B cell (primary cell): Measurements from ENCODE around the gene PALM2AKAP2. TPM values are rescaled to one million over a fixed set of nuclear protein-coding genes. Genes with fewer than 3 reads are reported as not detected.

ENCODE experiments used
- ATAC-seq: fragments of 200-7000 bp; cut with Tn5 transposase; one replicate; pipeline ENCODE4 v1.10.0; 2021; ENCODE audit warnings: low read depth, mild to moderate bottlenecking, moderate number of reproducible peaks, moderate library complexity
- CTCF ChIA-PET: fragments of 350-600 bp; sonication (Branson Sonifier 250); formaldehyde crosslinking; loops from one replicate; lab custom pipeline; 2021; ENCODE audit warnings: antibody characterized with exemption, inconsistent platforms; lab: Charles Lee
- POLR2A ChIA-PET: fragments of 350-600 bp; sonication (Branson Sonifier 250); formaldehyde crosslinking; loops from one replicate; lab custom pipeline; 2021; ENCODE audit warnings: antibody characterized with exemption; lab: Charles Lee
- DNase-seq: peaks from one replicate; pipeline ENCODE4 v3.0.0; 2013
- H2AFZ ChIP-seq: 2 replicates; pipeline ENCODE4 v1.6.1; 2012; ENCODE audit warnings: mild to moderate bottlenecking, low read depth, low read length; ENCODE audit not compliant: insufficient read depth, poor library complexity, severe bottlenecking
- H3K27ac ChIP-seq, 2 donors: 1 replicate in 1 of 2; 2 replicates in 1 of 2; pipeline ENCODE4 v1.5.1; 2012 to 2013; ENCODE audit warnings: low read length in 2 of 2, mild to moderate bottlenecking in 2 of 2, moderate library complexity in 1 of 2
- H3K27me3 ChIP-seq, 4 experiments: fragments of 200-600 bp in 1 of 4; sonication (generic) in 1 of 4; replicated peaks in 1 of 4; 1 replicate in 2 of 4; 2 replicates in 2 of 4; pipeline versions ENCODE4 v1.6.1 to v1.7.0; 2013 to 2016; ENCODE audit warnings: low read length in 3 of 4, mild to moderate bottlenecking in 2 of 4, mixed read lengths in 1 of 4, moderate library complexity in 1 of 4; ENCODE audit not compliant: insufficient read depth in 4 of 4, control insufficient read depth in 3 of 4; ENCODE audit errors: control extremely low read depth in 1 of 4
- H3K36me3 ChIP-seq, 2 experiments: replicated peaks in 1 of 2; 1 replicate in 1 of 2; 2 replicates in 1 of 2; pipeline versions ENCODE4 v1.6.1 to v1.7.1; 2013; ENCODE audit warnings: low read length in 1 of 2; ENCODE audit not compliant: insufficient read depth in 2 of 2, control insufficient read depth in 1 of 2; ENCODE audit errors: control extremely low read depth in 1 of 2, extremely low read depth in 1 of 2
- H3K4me1 ChIP-seq, 2 donors: fragments of 200-600 bp in 1 of 2; sonication (generic) in 1 of 2; 1 replicate in 1 of 2; 2 replicates in 1 of 2; pipeline versions ENCODE4 v1.5.1 to v1.6.1; 2013 to 2017; ENCODE audit warnings: low read length in 2 of 2; ENCODE audit not compliant: control insufficient read depth in 2 of 2, insufficient read depth in 2 of 2
- H3K4me2 ChIP-seq: replicated peaks from 2 replicates; pipeline ENCODE3; 2012; ENCODE audit warnings: mild to moderate bottlenecking, low read depth, low read length; ENCODE audit not compliant: poor library complexity, severe bottlenecking
- H3K4me3 ChIP-seq, 5 experiments: fragments of 200-600 bp in 1 of 5; sonication (generic) in 1 of 5; 1 replicate in 3 of 5; 2 replicates in 2 of 5; pipeline versions ENCODE4 v1.5.1 to v1.7.0; 2011 to 2016; ENCODE audit warnings: low read length in 4 of 5, mild to moderate bottlenecking in 4 of 5, low read depth in 2 of 5, control low read depth in 1 of 5, moderate library complexity in 1 of 5; ENCODE audit not compliant: insufficient read depth in 1 of 5; ENCODE audit errors: control extremely low read depth in 1 of 5, extremely low read depth in 1 of 5
- H3K79me2 ChIP-seq: fragments of 200-600 bp; sonication (generic); one replicate; pipeline ENCODE4 v1.6.0; 2016; ENCODE audit warnings: low read length; ENCODE audit not compliant: control insufficient read depth, insufficient read depth
- H3K9ac ChIP-seq: fragments of 200-600 bp; sonication (generic); 2 replicates; pipeline ENCODE4 v1.6.1; 2017; ENCODE audit warnings: mild to moderate bottlenecking, low read length, moderate library complexity
- H3K9me3 ChIP-seq, 3 donors: one replicate each; pipeline versions ENCODE4 v1.6.1 to v1.7.1; 2013; ENCODE audit warnings: low read length in 2 of 3; ENCODE audit not compliant: control insufficient read depth in 2 of 3, insufficient read depth in 1 of 3; ENCODE audit errors: control extremely low read depth in 1 of 3
- H4K20me1 ChIP-seq: 2 replicates; pipeline ENCODE4 v1.6.0; 2012; ENCODE audit warnings: mild to moderate bottlenecking, low read length; ENCODE audit not compliant: insufficient read depth, control insufficient read depth, poor library complexity, severe bottlenecking
- H3K27ac Mint-ChIP-seq: one replicate; pipeline ENCODE4 v1.8.0; 2021; ENCODE audit warnings: mixed read lengths
- H3K27me3 Mint-ChIP-seq: one replicate; pipeline ENCODE4 v1.8.0; 2021; ENCODE audit warnings: mixed read lengths
- H3K4me1 Mint-ChIP-seq: one replicate; pipeline ENCODE4 v1.8.0; 2021; ENCODE audit warnings: mixed read lengths
- H3K4me3 Mint-ChIP-seq: one replicate; pipeline ENCODE4 v1.8.0; 2021; ENCODE audit warnings: mixed read lengths
- H3K9me3 Mint-ChIP-seq: one replicate; pipeline ENCODE4 v1.8.0; 2022; ENCODE audit warnings: mixed read lengths; ENCODE audit not compliant: insufficient read depth
- CTCF ChIP-seq: fragments of 200-600 bp; IDR thresholded peaks from one replicate; pipeline ENCODE4 v1.8.0; 2022; ENCODE audit warnings: antibody characterized with exemption, mild to moderate bottlenecking
- EZH2 ChIP-seq: IDR thresholded peaks from 2 replicates; pipeline ENCODE4 v1.6.1; 2012; ENCODE audit warnings: borderline replicate concordance, low read depth, mild to moderate bottlenecking, moderate library complexity, low read length; ENCODE audit not compliant: insufficient read depth, poor library complexity, severe bottlenecking
- WGBS: methylation state at CpG from one replicate; pipeline ENCODE4 v1.1.5; 2013; ENCODE audit warnings: missing lambda C conversion rate; ENCODE audit not compliant: insufficient coverage; 5-methylcytosine and 5-hydroxymethylcytosine counted together
- intact Hi-C: fragments of 100-400 bp; cut with micrococcal nuclease; formaldehyde crosslinking; loops from one replicate; pipeline ENCODE4 v1.10.0; 2022
- polyA plus RNA-seq: library from polyadenylated mRNA; depleted of rRNA; stranded (reverse); fragments of >200 nt; gene quantifications from 2 replicates; pipeline ENCODE4 v1.2.3, GENCODE V29; 2012
- total RNA-seq, 2 donors: library from RNA; stranded (reverse); fragments of 120-200 nt in 1 of 2; gene quantifications; 1 replicate in 1 of 2; 2 replicates in 1 of 2; pipeline versions ENCODE4 v1.2.3 to v1.2.4, GENCODE V29; 2013 to 2022

Gene PALM2AKAP2
- total and polyA plus RNA-seq, 2 donors (not counting 1 experiment from before 2014, with no cell fraction given): not detected

GRCh38 chr9:109811876-109812275 lies 31.9 kb downstream of the PALM2AKAP2 start:
- Histone ChIP-seq H4K20me1 (no peaks in the 10 kb centered on the region), H3K4me3 (no peak overlapping the region), H2AFZ (no peak overlapping the region), H3K27ac (no peak overlapping the region), H3K9me3 (peaks cover 0 to 9% (median 0%) of the 10 kb centered on the region in 3 donors), H3K79me2 (no peaks in the 10 kb centered on the region), H3K4me1 (no peaks in the 10 kb centered on the region), H3K27me3 (peaks cover 0 to 16% (median 0%) of the 10 kb centered on the region in 4 experiments), H3K4me2 (no peak overlapping the region), H3K9ac (no peak overlapping the region), H3K36me3 (no peaks in the 10 kb centered on the region)
- Mint-ChIP-seq H3K27me3 (peaks cover 16% of the 10 kb centered on the region), H3K9me3 (peaks cover 7% of the 10 kb centered on the region), H3K4me1 (no peaks in the 10 kb centered on the region), H3K27ac (no peak overlapping the region), H3K4me3 (no peak overlapping the region)
- TF ChIP-seq EZH2 (no peak), CTCF (no peak)
- ChIA-PET CTCF (interaction anchor here (1.1 kb wide), 1 partner anchor 11 kb away, joined by 3 read pairs; no protein-coding TSS in a partner anchor), POLR2A (no interaction called here)
- 56% methylated on average over 1 of the region's 1 CpG for WGBS
- ATAC-seq (no peak), DNase-seq (no peak)
- intact Hi-C loops: no loop called here

GRCh38 chr9:109812331-109812730 lies 32.3 kb downstream of the PALM2AKAP2 start:
- Histone ChIP-seq H4K20me1 (no peaks in the 10 kb centered on the region), H3K9me3 (peaks cover 0 to 9% (median 0%) of the 10 kb centered on the region in 3 donors), H3K79me2 (no peaks in the 10 kb centered on the region), H3K9ac (no peak overlapping the region), H3K4me1 (no peaks in the 10 kb centered on the region), H3K27me3 (peaks cover 0 to 16% (median 0%) of the 10 kb centered on the region in 4 experiments), H3K4me3 (no peak overlapping the region), H3K27ac (no peak overlapping the region), H2AFZ (no peak overlapping the region), H3K4me2 (no peak overlapping the region), H3K36me3 (no peaks in the 10 kb centered on the region)
- ChIA-PET CTCF (interaction anchor here (1.1 kb wide), 1 partner anchor 10 kb away, joined by 3 read pairs; no protein-coding TSS in a partner anchor), POLR2A (no interaction called here)
- Mint-ChIP-seq H3K27ac (no peak overlapping the region), H3K4me1 (no peaks in the 10 kb centered on the region), H3K4me3 (no peak overlapping the region), H3K27me3 (peaks cover 15% of the 10 kb centered on the region), H3K9me3 (peaks cover 7% of the 10 kb centered on the region)
- intact Hi-C loops: no loop called here
- no peak for DNase-seq
- ATAC-seq: no peak
- no peak for TF ChIP-seq CTCF
- TF ChIP-seq EZH2: no peak
- WGBS: 81% methylated on average over 3 of the region's 4 CpGs
